Adrenal gland (tissue), 12 donors: Measurements from ENCODE around the gene CDKAL1. TPM values are rescaled to one million over a fixed set of nuclear protein-coding genes. Genes with fewer than 3 reads are reported as not detected.
"Not testable (repeated sequence)": the region's sequence is repeated elsewhere in the genome, so short reads cannot be mapped to it uniquely, and the experiment has no call there.

Source experiments
- DNase-seq, 7 donors: peaks; one replicate each; pipeline ENCODE4 v3.0.0-alpha.2; 2019 to 2020
- H3K27ac ChIP-seq, 5 donors: fragments of 200-600 bp; sonication (generic) in 4 of 5; 1 replicate in 3 of 5; 2 replicates in 2 of 5; pipeline versions ENCODE4 v1.5.1 to v1.8.0; 2016 to 2020; ENCODE audit warnings: mild to moderate bottlenecking in 1 of 5
- H3K27me3 ChIP-seq: fragments of 200-600 bp; 2 replicates; pipeline ENCODE4 v1.8.0; 2021
- H3K36me3 ChIP-seq, 2 donors: fragments of 200-600 bp; replicated peaks in 1 of 2; 1 replicate in 1 of 2; 2 replicates in 1 of 2; pipeline versions ENCODE4 v1.5.1 to v1.8.0; 2018 to 2022
- H3K4me1 ChIP-seq, 2 donors: fragments of 200-600 bp; replicated peaks in 1 of 2; 1 replicate in 1 of 2; 2 replicates in 1 of 2; pipeline versions ENCODE4 v1.5.1 to v1.8.0; 2018 to 2021
- H3K4me3 ChIP-seq, 4 donors: fragments of 200-600 bp; sonication (generic) in 3 of 4; one replicate each; pipeline ENCODE4 v1.5.1; 2016 to 2018
- H3K9me3 ChIP-seq, 3 donors: fragments of 200-600 bp; sonication (generic) in 1 of 3; replicated peaks in 1 of 3; 1 replicate in 2 of 3; 2 replicates in 1 of 3; pipeline versions ENCODE4 v1.5.1 to v1.8.0; 2016 to 2021
- CTCF ChIP-seq, 6 experiments: fragments of 450-650 bp in 4 of 6; fragments of 200-600 bp in 2 of 6; sonication (generic) in 1 of 6; IDR thresholded peaks; 1 replicate in 5 of 6; 2 replicates in 1 of 6; pipeline versions ENCODE4 v1.5.1 to v1.8.0; 2016 to 2021; ENCODE audit warnings: antibody characterized with exemption in 6 of 6, mild to moderate bottlenecking in 2 of 6, moderate library complexity in 1 of 6
- POLR2A ChIP-seq, 2 donors: fragments of 450-650 bp; IDR thresholded peaks; one replicate each; pipeline ENCODE4 v1.6.1; 2017; ENCODE audit warnings: antibody characterized with exemption in 2 of 2, mild to moderate bottlenecking in 2 of 2, moderate library complexity in 1 of 2
- WGBS, 4 donors: extraction: QIAGEN DNeasy Blood & Tissue Kit in 2 of 4; methylation state at CpG; one replicate each; pipeline versions ENCODE4 v1.1.5 to v1.1.7; 2013 to 2017; 5-methylcytosine and 5-hydroxymethylcytosine counted together
- intact Hi-C, 2 donors: fragments of 100-400 bp; cut with DNase I; formaldehyde crosslinking; loops; one replicate each; pipeline versions ENCODE4 v1.14.1 to v1.15.0; 2022 to 2023
- polyA plus RNA-seq, 3 donors: library from polyadenylated mRNA; stranded (reverse); fragments of 200-250 nt in 2 of 3; fragments of 350-450 nt in 1 of 3; fragmentation: Illumina TruSeq in 1 of 3; extraction: RNeasy Lipid Tissue Mini Kit (QIAGEN cat#74804) in 1 of 3; gene quantifications; one replicate each; pipeline ENCODE4 v1.2.3, GENCODE V29; 2013 to 2014
- total RNA-seq, 9 donors: library from RNA; depleted of rRNA in 4 of 9; stranded (reverse); fragments of >200 nt in 4 of 9; fragments of 120-200 nt in 1 of 9; fragmentation: NEBNext Ultra II Directional in 1 of 9; extraction: Animal tissue kit (Norgen Biotek cat#: 25700) in 1 of 9; gene quantifications; one replicate each; pipeline versions ENCODE4 v1.1.0 to v1.2.4, GENCODE V29; 2013 to 2023
- donor health status: healthy with polysubstance abuse.
- donor health status: Bipolar disorder and iron deficiency.
- donor health status: DM: yes; HTN: yes; CAD: no.
- donor health status: DM: no; HTN: no; CAD: no.
- donor health status: DM: no; HTN: no; CAD: no.
- donor health status: DM: yes; HTN: yes; CAD: no.

CDKAL1 gene
- total and polyA plus RNA-seq, 12 donors: 3.9 to 21.1 (median 10.6) TPM

- intact Hi-C loops: no loop called here
- 17 to 34% (median 25%) methylated on average over 5 of the region's 5 CpGs for WGBS, 4 donors
- no peak overlapping the region for H3K27ac ChIP-seq
- TF ChIP-seq CTCF (IDR thresholded peaks at IDR 0.05) (no peak), POLR2A (IDR thresholded peaks at IDR 0.05) (no peak)
- no peak overlapping the region for H3K4me3 ChIP-seq
- peaks cover 4 to 7% of the 10 kb centered on the region in 2 donors for H3K4me1 ChIP-seq
- no peak for DNase-seq
- H3K9me3 ChIP-seq: no peaks in the 10 kb centered on the region
- H3K36me3 ChIP-seq: no peaks in the 10 kb centered on the region
- no peaks in the 10 kb centered on the region for H3K27me3 ChIP-seq
Measured at GRCh38 chr6:20589266-20589665, 55.0 kb downstream of the CDKAL1 start.

- H3K27me3 ChIP-seq, H3K4me1 ChIP-seq, H3K36me3 ChIP-seq, H3K9me3 ChIP-seq, H3K27ac ChIP-seq, DNase-seq, intact Hi-C loops, H3K4me3 ChIP-seq: not testable (repeated sequence)
- 95 to 98% (median 97%) methylated on average over 3 of the region's 3 CpGs for WGBS, 4 donors
Measured at GRCh38 chr6:20590476-20590875, 56.2 kb downstream of the CDKAL1 start.

GRCh38 chr6:20594299-20594853, 60.1 kb downstream of the CDKAL1 start:
- H3K27ac ChIP-seq, intact Hi-C loops: not testable (repeated sequence)
- WGBS, 4 donors: 83 to 99% (median 91%) methylated on average over 6 to 7 of the region's 7 CpGs

GRCh38 chr6:20599302-20600051, 65.2 kb downstream of the CDKAL1 start:
- no peak for DNase-seq
- intact Hi-C loops: no loop called here
- Histone ChIP-seq H3K9me3 (no peaks in the 10 kb centered on the region), H3K4me3 (no peak overlapping the region), H3K27me3 (no peaks in the 10 kb centered on the region), H3K27ac (no peak overlapping the region), H3K36me3 (no peaks in the 10 kb centered on the region), H3K4me1 (no peaks in the 10 kb centered on the region)
- TF ChIP-seq POLR2A (IDR thresholded peaks at IDR 0.05): no peak
- 31 to 94% (median 62%) methylated on average over 3 of the region's 3 CpGs for WGBS, 4 donors

More at GRCh38 chr6:20594299-20594853, 60.1 kb downstream of the CDKAL1 start:
- not testable (repeated sequence) for H3K27me3 ChIP-seq, H3K36me3 ChIP-seq, H3K4me3 ChIP-seq, DNase-seq, H3K9me3 ChIP-seq, H3K4me1 ChIP-seq

GRCh38 chr6:20600831-20601230, 66.6 kb downstream of the CDKAL1 start:
- DNase-seq: no peak
- TF ChIP-seq POLR2A (IDR thresholded peaks at IDR 0.05) (no peak), CTCF (IDR thresholded peaks at IDR 0.05) (no peak)
- no peak overlapping the region for H3K4me3 ChIP-seq
- H3K36me3 ChIP-seq: no peaks in the 10 kb centered on the region
- H3K27me3 ChIP-seq: no peaks in the 10 kb centered on the region
- H3K27ac ChIP-seq: no peak overlapping the region
- no peaks in the 10 kb centered on the region for H3K9me3 ChIP-seq
- H3K4me1 ChIP-seq: no peaks in the 10 kb centered on the region
- intact Hi-C loops: no loop called here
- WGBS, 4 donors: 86 to 93% (median 88%) methylated on average over 3 of the region's 3 CpGs

GRCh38 chr6:20604159-20604558, 69.9 kb downstream of the CDKAL1 start:
- Histone ChIP-seq H3K27ac (no peak overlapping the region), H3K4me3 (no peak overlapping the region), H3K9me3 (no peaks in the 10 kb centered on the region), H3K36me3 (no peaks in the 10 kb centered on the region), H3K27me3 (no peaks in the 10 kb centered on the region), H3K4me1 (no peaks in the 10 kb centered on the region)
- TF ChIP-seq POLR2A (IDR thresholded peaks at IDR 0.05) (no peak), CTCF (IDR thresholded peaks at IDR 0.05) (no peak)
- DNase-seq: no peak
- intact Hi-C loops: no loop called here
